Neuronal stem cell (in vitro differentiated cells): ENCODE results near the gene SMG9.

Experiments
- DNase-seq: peaks from one replicate; pipeline ENCODE4 v3.0.0-alpha.2; 2013; ENCODE audit warnings: low spot score
- H2AFZ ChIP-seq: one replicate; pipeline ENCODE4 v1.6.1; 2013; ENCODE audit warnings: mild to moderate bottlenecking, low read length, inconsistent platforms
- H2AK5ac ChIP-seq: 2 replicates; pipeline ENCODE4 v1.6.1; 2013; ENCODE audit warnings: low read depth, mild to moderate bottlenecking, inconsistent platforms, low read length, moderate library complexity, mixed read lengths
- H2BK120ac ChIP-seq: 2 replicates; pipeline ENCODE4 v1.6.1; 2013; ENCODE audit warnings: low read depth, mild to moderate bottlenecking, inconsistent platforms, low read length, moderate library complexity, mixed read lengths
- H2BK12ac ChIP-seq: one replicate; pipeline ENCODE4 v1.6.1; 2013; ENCODE audit warnings: low read length, inconsistent platforms
- H2BK15ac ChIP-seq: 2 replicates; pipeline ENCODE4 v1.6.1; 2013; ENCODE audit warnings: mild to moderate bottlenecking, low read length, inconsistent platforms, mixed read lengths
- H2BK5ac ChIP-seq: one replicate; pipeline ENCODE4 v1.6.1; 2013; ENCODE audit warnings: inconsistent platforms, mild to moderate bottlenecking, low read length, moderate library complexity
- H3K14ac ChIP-seq: one replicate; pipeline ENCODE4 v1.6.1; 2013; ENCODE audit warnings: low read length, inconsistent platforms
- H3K18ac ChIP-seq: 2 replicates; pipeline ENCODE4 v1.6.1; 2013; ENCODE audit warnings: low read length, inconsistent platforms
- H3K23ac ChIP-seq: 2 replicates; pipeline ENCODE4 v1.6.1; 2013; ENCODE audit warnings: low read depth, mild to moderate bottlenecking, mixed read lengths, low read length, inconsistent platforms; ENCODE audit not compliant: poor library complexity
- H3K27ac ChIP-seq: replicated peaks from 3 replicates; pipeline ENCODE4 v1.5.1; 2013; ENCODE audit warnings: low read length, inconsistent platforms
- H3K27me3 ChIP-seq, 3 experiments: 2 replicates each; pipeline ENCODE4 v1.6.1; 2013; ENCODE audit warnings: low read length in 3 of 3, mild to moderate bottlenecking in 2 of 3, inconsistent platforms in 1 of 3, low read depth in 1 of 3, mixed read lengths in 1 of 3, moderate library complexity in 1 of 3; ENCODE audit not compliant: control insufficient read depth in 3 of 3, insufficient read depth in 3 of 3
- H3K36me3 ChIP-seq, 2 donors: replicated peaks in 1 of 2; 2 replicates each; pipeline ENCODE4 v1.6.1; 2013; ENCODE audit warnings: low read length in 2 of 2; ENCODE audit not compliant: control insufficient read depth in 2 of 2, insufficient read depth in 2 of 2
- H3K4ac ChIP-seq: 2 replicates; pipeline ENCODE4 v1.6.1; 2013; ENCODE audit warnings: inconsistent platforms, mild to moderate bottlenecking, low read length, moderate library complexity
- H3K4me1 ChIP-seq, 2 donors: 1 replicate in 1 of 2; 2 replicates in 1 of 2; pipeline ENCODE4 v1.6.1; 2013; ENCODE audit warnings: low read length in 2 of 2, low read depth in 1 of 2; ENCODE audit not compliant: control insufficient read depth in 2 of 2, insufficient read depth in 1 of 2
- H3K4me2 ChIP-seq: one replicate; pipeline ENCODE4 v1.6.1; 2013; ENCODE audit warnings: mild to moderate bottlenecking, low read length, inconsistent platforms; ENCODE audit not compliant: insufficient read depth, poor library complexity, severe bottlenecking
- H3K4me3 ChIP-seq, 2 donors: 2 replicates each; pipeline ENCODE4 v1.5.1; 2013; ENCODE audit warnings: low read length in 2 of 2, mild to moderate bottlenecking in 2 of 2, inconsistent platforms in 1 of 2, moderate library complexity in 1 of 2
- H3K79me1 ChIP-seq: one replicate; pipeline ENCODE4 v1.6.1; 2013; ENCODE audit warnings: low read depth, mild to moderate bottlenecking, inconsistent platforms, low read length, moderate library complexity
- H3K9ac ChIP-seq: one replicate; pipeline ENCODE4 v1.6.1; 2013; ENCODE audit warnings: mild to moderate bottlenecking, low read depth, low read length, inconsistent platforms; ENCODE audit not compliant: poor library complexity
- H3K9me3 ChIP-seq, 2 donors: replicated peaks in 1 of 2; 2 replicates each; pipeline versions ENCODE3 to v1.6.1; 2013; ENCODE audit warnings: low read length in 2 of 2, mild to moderate bottlenecking in 2 of 2, inconsistent platforms in 1 of 2, low read depth in 1 of 2, mixed read lengths in 1 of 2, moderate library complexity in 1 of 2; ENCODE audit not compliant: control insufficient read depth in 2 of 2, insufficient read depth in 1 of 2
- H4K8ac ChIP-seq: one replicate; pipeline ENCODE4 v1.6.1; 2013; ENCODE audit warnings: low read depth, mild to moderate bottlenecking, inconsistent platforms, low read length, moderate library complexity
- H4K91ac ChIP-seq: one replicate; pipeline ENCODE4 v1.6.1; 2013; ENCODE audit warnings: low read length, low read depth, mild to moderate bottlenecking, inconsistent platforms; ENCODE audit not compliant: poor library complexity
- WGBS, 2 donors: extraction: QIAGEN DNeasy Blood & Tissue Kit; methylation state at CpG; one replicate each; pipeline ENCODE4 v1.1.7; 2013; ENCODE audit warnings: missing lambda C conversion rate in 2 of 2, mixed read lengths in 1 of 2; ENCODE audit not compliant: insufficient read length in 2 of 2, insufficient replicate concordance in 1 of 2; ENCODE audit errors: extremely low coverage in 2 of 2; 5-methylcytosine and 5-hydroxymethylcytosine counted together

The SMG9 gene

DNA sequence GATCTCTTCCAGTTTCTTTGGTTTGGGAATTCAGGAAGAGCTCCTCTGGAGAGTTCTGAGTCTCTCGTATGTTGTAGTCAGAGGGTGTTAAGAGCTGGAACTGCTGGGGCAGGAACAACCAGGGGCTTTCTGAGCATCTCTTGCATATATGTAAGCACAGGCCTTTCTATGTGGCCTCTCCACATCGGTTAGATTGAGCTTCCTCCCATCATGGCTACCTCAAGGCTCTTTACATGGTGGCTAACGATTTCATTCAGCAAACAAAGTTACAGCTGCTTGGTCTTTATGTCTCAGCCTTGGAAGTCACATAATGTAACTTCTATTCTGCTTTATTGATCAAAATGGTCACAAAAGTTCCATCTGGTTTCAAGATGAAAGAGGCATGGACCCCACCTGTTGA is 64.3 kb downstream of the SMG9 start:
- Histone ChIP-seq H3K14ac (no peak overlapping the region), H2BK120ac (no peak overlapping the region), H3K9ac (no peak overlapping the region), H3K23ac (no peak overlapping the region), H3K9me3 (peaks cover 4 to 10% of the 10 kb centered on the region in 2 donors), H2AFZ (no peak overlapping the region), H2BK15ac (no peak overlapping the region), H4K8ac (no peak overlapping the region), H3K27me3 (peaks cover 0 to 9% (median 0%) of the 10 kb centered on the region in 3 experiments), H3K4ac (no peak overlapping the region), H3K27ac (no peak overlapping the region), H2AK5ac (no peak overlapping the region), H2BK12ac (no peak overlapping the region), H3K36me3 (no peaks in the 10 kb centered on the region), H3K18ac (no peak overlapping the region), H2BK5ac (no peak overlapping the region), H3K4me1 (peaks cover 12 to 18% of the 10 kb centered on the region in 2 donors), H3K79me1 (no peaks in the 10 kb centered on the region), H3K4me3 (no peak overlapping the region), H4K91ac (no peak overlapping the region), H3K4me2 (no peak overlapping the region)
- WGBS, 2 donors = no CpG with 5 or more reads among the region's 3 CpGs
- DNase-seq = no peak

DNA sequence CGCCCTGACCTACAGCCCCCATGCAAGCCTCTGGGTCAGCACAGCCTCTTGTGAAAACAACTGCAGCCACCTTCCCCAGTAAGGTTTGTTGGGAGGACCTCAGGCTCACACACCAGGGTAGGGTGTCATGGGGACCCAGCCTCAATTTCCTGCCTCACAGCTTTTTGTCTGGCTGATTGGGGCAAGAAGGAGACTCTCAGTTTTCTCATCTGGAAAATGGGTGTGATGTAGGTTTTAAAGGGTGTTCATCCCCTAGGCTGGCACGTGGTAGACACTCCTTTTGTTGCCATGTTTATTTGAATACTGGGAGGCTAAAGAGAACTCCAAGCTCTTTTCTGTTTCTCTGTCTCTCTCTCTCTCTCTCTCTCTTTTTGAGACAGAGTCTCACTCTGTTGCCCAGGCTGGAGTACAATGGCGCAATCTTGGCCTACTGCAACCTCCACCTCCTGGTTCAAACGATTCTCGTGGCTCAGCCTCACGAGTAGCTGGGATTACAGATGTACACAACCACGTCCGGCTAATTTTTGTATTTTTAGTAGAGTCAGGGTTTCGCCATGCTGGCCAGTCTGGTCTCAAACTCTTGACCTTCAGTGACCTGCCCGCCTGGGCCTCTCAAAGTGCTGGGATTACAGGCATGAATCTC is 66.6 kb downstream of the SMG9 start:
- Histone ChIP-seq H3K27me3 (no peaks in the 10 kb centered on the region), H4K91ac (no peak overlapping the region), H2AK5ac (no peak overlapping the region), H3K9ac (no peak overlapping the region), H2BK15ac (no peak overlapping the region), H3K9me3 (peaks cover 4 to 10% of the 10 kb centered on the region in 2 donors), H3K23ac (no peak overlapping the region), H3K79me1 (no peaks in the 10 kb centered on the region), H2BK120ac (peak overlapping the region; percentile 63), H3K27ac (peak overlapping the region; percentile 86), H2BK5ac (peak overlapping the region; percentile 68), H2BK12ac (no peak overlapping the region), H3K14ac (no peak overlapping the region), H3K36me3 (no peaks in the 10 kb centered on the region), H4K8ac (no peak overlapping the region), H3K4me3 (no peak overlapping the region), H3K4me1 (peaks cover 12 to 16% of the 10 kb centered on the region in 2 donors), H3K4me2 (no peak overlapping the region), H2AFZ (peak overlapping the region; percentile 86), H3K18ac (peak overlapping the region; percentile 29), H3K4ac (no peak overlapping the region)
- DNase-seq = no peak
- WGBS, 2 donors = no CpG with 5 or more reads among the region's 10 CpGs

DNA sequence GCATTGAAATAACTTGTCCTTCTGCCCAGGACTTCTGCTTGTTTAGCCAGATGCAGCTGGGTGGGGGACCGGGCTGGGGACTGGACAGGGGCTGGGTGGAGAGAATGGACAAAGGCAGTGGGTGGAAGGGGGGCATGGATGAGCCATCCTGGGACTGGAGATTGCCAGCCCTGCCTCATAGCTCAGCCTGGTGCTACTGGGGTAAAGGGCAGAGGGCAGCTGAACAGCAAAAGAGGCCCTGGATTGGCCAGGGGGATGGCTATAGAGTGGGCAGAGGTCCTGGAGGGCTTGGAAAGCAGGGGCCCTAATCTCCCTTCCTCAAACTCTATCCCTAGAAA is 67.1 kb downstream of the SMG9 start:
- H3K4ac ChIP-seq = no peak overlapping the region
- no peak overlapping the region for H3K4me3 ChIP-seq
- H3K4me2 ChIP-seq = peak overlapping the region; percentile 41
- H3K14ac ChIP-seq = no peak overlapping the region
- no CpG with 5 or more reads among the region's 1 CpG for WGBS, 2 donors
- peak overlapping the region; percentile 68 for H2BK5ac ChIP-seq
- peak overlapping the region; percentile 11 for H2AK5ac ChIP-seq
- H3K36me3 ChIP-seq = no peaks in the 10 kb centered on the region
- H3K23ac ChIP-seq = no peak overlapping the region
- H2AFZ ChIP-seq = peak overlapping the region; percentile 86
- peak overlapping the region; percentile 29 for H3K18ac ChIP-seq
- DNase-seq = no peak
- no peaks in the 10 kb centered on the region for H3K27me3 ChIP-seq
- no peaks in the 10 kb centered on the region for H3K79me1 ChIP-seq
- no peak overlapping the region for H4K91ac ChIP-seq
- H2BK15ac ChIP-seq = no peak overlapping the region
- no peak overlapping the region for H3K9ac ChIP-seq
- H3K27ac ChIP-seq = peak overlapping the region; percentile 86
- H4K8ac ChIP-seq = no peak overlapping the region
- H2BK12ac ChIP-seq = no peak overlapping the region
- peaks cover 12 to 16% of the 10 kb centered on the region in 2 donors for H3K4me1 ChIP-seq
- peaks cover 4 to 10% of the 10 kb centered on the region in 2 donors for H3K9me3 ChIP-seq
- H2BK120ac ChIP-seq = peak overlapping the region; percentile 63

DNA sequence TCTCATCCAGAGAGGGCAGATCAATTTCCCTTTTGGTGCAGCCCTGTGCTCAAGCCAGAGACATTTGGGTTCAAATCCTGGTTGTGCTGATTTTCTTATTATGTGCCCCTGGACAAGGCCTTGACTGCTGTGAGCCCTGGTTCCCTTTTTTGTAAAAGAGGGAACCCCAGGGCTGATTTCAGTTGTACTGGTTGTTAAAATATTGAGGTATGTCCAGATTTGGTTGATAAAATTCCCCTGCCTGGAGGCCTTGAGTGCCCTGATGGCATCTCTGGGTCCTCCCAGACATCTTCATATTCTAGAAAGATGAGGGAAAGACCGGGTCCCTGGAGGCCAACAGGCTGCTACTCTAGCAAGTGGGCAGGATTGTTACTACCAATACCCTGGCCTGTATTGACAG is 70.4 kb downstream of the SMG9 start:
- WGBS, 2 donors = no CpG with 5 or more reads among the region's 1 CpG
- H2BK120ac ChIP-seq = no peak overlapping the region
- no peak overlapping the region for H3K14ac ChIP-seq
- H3K18ac ChIP-seq = peak overlapping the region; percentile 51
- H2BK5ac ChIP-seq = no peak overlapping the region
- H3K9ac ChIP-seq = no peak overlapping the region
- H3K9me3 ChIP-seq = no peaks in the 10 kb centered on the region
- H3K79me1 ChIP-seq = no peaks in the 10 kb centered on the region
- no peaks in the 10 kb centered on the region for H3K27me3 ChIP-seq
- no peak overlapping the region for H2AK5ac ChIP-seq
- no peak overlapping the region for H3K4ac ChIP-seq
- peaks cover 12 to 16% of the 10 kb centered on the region in 2 donors for H3K4me1 ChIP-seq
- H2BK12ac ChIP-seq = no peak overlapping the region
- H3K27ac ChIP-seq = no peak overlapping the region
- H4K91ac ChIP-seq = no peak overlapping the region
- H3K36me3 ChIP-seq = no peaks in the 10 kb centered on the region
- H3K23ac ChIP-seq = no peak overlapping the region
- H2BK15ac ChIP-seq = no peak overlapping the region
- DNase-seq = no peak
- no peak overlapping the region for H3K4me3 ChIP-seq
- H2AFZ ChIP-seq = no peak overlapping the region
- H4K8ac ChIP-seq = no peak overlapping the region
- no peak overlapping the region for H3K4me2 ChIP-seq
